HG03571 (cell line): Measurements from ENCODE around the gene ENTHD1.
"Not testable (repeated sequence)": the region's sequence is repeated elsewhere in the genome, so short reads cannot be mapped to it uniquely, and the experiment has no call there.

Source experiments
- ATAC-seq: cut with Tn5 transposase; IDR thresholded peaks from one replicate; pipeline ENCODE4 v1.9.1; 2021; ENCODE audit not compliant: unreplicated experiment

Gene ENTHD1

DNA sequence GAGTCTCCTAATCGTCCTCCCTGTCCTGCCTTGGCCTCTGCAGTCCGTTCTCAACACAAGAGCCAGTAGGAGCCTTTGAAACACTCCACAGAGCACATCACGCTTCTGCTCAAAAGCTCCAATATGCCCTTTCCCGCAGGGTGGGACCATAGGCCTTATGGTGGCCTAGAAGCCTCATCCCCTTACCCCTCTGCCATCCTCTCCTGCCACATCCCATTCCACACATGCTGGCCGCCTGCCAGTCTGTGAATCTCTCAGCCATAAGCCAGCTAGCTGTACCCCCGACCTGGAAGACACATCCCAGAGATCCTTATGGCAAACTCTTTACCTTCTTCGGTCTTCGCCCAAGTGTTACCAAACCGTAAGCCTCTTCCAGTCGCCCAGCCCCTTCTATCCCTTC is 157.8 kb downstream of the ENTHD1 start:
- no peak for ATAC-seq

DNA sequence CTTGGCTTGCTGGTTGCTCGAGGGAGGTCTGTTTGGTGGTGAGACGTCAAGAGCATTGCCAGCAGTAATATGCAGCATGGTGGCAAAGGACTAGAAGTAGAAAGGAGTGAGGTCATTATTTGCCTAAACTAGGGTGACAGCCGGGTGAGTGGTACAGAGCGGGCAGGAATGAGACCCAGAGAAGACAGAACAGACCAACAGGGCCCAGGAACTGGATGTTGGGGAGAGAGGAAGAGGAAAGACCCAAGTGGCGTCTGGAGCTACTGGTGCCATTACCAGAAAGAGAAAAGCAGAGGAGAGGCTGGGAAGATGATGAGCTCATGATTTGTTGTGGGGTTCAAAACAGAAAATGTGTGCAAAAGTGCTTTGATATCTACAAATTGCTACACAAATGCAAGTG is 158.7 kb downstream of the ENTHD1 start:
- ATAC-seq, result no peak

DNA sequence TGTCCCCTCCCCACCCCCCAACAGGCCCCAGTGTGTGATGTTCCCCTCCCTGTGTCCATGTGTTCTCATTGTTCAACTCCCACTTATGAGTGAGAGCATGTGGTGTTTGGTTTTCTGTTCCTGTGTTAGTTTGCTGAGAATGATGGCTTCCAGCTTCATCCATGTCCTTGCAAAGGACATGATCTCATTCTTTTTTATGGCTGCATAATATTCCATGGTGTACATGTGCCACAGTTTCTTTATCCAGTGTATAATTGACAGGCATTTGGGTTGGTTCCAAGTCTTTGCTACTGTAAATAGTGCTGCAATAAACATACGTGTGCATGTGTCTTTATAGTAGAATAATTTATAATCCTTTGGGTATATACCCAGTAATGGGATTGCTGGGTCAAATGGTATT is 159.5 kb downstream of the ENTHD1 start:
- ATAC-seq, result not testable (repeated sequence)

DNA sequence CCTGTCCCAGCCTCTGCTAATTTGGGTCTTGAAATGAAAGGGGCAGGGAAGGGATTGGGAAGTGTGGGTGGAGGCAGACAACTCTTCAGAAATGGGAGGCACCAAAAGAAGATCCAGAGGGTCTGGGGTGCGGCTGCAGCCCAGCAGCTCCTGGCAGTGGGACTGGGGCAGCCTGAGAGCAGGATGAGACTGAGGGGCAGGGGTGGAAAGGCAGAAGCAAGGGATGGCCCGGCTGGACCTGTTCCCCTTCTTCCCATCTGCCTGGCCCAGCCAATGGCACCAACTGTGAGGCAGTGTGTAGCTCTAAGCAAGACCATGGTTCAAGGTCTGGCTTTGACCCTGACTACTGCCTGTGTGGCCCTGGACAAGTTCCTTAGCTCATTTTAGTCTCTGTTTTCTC is 160.4 kb downstream of the ENTHD1 start:
- ATAC-seq, result no peak

DNA sequence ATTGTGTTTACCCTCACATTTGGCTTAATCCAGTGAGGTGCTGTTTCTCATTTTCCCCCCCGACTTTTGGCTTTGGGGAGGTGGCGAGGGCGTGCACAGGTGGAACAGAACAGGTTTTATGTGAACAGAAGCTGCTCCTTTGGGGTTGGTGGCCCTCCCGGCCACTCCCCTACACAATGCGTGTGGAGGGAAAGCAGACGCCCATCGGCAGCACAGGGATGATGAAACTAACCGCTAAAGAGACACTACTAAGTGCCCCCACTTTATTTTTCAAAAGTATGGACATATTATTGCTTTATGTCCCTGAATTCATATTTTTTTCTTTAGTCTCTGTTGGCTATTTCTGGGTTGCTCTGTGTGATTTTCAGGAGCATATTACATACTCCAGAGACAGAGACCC is 160.9 kb downstream of the ENTHD1 start:
- no peak for ATAC-seq

DNA sequence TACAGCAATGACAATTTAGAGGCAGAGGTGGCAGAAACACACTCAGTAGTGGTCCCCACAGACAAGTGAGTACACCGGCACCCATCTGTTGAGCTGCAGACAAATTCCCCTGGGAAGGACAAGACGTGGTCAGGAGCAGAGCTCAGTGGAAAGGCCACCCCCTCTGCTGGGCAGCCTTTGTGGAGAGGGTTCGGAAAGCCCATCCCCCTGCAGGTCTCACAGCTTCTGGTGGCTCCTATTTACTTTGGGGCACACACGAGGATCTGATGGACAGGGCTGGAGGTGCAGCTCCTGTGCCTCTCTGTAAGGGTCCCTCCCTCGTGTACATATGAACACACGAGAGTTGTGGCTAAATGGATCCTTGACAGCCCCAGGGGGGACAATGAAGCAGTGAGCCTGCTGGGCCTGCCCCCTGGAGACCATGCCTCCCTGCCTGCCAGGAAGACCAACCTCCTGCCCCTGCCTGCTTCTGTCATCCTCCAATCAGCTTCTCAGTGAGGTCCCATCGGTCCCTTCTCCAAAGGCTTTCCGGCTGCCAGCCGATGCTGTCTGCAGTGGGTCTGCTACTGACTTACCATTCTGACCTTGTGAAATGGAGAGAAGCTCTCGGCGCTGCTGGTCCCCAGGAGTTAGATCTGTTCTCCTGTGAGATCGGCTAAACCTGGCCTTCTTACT is 161.5 kb downstream of the ENTHD1 start:
- no peak for ATAC-seq

DNA sequence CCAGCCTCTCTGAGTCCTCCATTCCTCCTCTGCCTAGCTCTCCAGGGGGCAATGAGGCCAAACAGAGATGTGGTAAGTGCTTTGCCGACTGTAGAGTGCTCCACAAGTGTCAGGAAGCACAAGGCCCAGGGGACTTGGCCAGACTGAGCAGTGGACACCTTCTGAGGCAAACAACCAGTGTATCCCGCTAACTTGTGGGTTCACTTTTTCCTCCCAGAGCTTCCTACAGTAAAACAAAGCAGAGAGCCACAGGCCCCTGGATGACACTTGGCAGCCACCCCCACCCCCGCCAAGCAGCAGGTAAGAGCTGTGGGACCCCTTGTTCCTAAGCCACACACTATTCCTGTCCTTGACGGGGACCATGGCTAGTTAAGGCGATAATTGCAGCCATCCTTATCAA is 162.1 kb downstream of the ENTHD1 start:
- no peak for ATAC-seq

DNA sequence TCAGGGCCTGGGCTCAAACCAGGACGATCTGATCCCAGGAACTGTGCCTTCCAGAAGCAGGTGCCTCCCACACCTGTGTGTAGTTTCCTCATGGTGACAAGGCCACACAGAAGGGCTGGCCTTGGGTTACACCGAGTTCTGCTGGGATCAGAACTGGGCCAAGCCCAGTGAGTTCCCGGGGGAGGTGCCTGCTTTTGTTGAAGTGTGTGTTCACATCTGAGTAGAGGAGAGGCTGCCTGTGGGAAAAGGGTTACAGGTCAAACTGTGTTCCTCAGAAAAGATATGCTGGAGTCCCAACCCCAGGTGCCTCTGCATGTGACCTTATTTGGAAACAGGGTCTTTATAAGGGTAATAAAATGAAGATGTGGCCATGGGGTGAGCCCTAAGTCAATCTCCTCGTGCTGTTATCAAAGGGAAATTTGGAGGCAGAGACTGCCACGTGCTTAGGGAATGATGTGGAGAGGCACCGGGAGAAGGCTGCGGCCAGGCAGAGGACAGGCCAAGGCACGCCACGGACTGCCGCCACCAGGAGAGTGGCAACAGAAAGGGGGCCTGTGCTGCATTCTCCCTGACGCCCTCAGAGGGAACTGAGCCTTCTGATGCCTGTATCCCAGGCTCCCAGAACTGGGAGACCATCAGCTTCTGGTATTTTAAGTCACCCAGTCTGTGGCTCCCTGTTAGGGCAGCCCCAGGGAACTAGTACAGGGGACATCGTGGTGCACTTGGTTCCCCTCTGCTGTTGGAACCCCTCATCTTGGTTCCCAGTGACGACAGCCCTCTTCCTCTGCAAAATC is 164.2 kb downstream of the ENTHD1 start:
- ATAC-seq, result no peak

DNA sequence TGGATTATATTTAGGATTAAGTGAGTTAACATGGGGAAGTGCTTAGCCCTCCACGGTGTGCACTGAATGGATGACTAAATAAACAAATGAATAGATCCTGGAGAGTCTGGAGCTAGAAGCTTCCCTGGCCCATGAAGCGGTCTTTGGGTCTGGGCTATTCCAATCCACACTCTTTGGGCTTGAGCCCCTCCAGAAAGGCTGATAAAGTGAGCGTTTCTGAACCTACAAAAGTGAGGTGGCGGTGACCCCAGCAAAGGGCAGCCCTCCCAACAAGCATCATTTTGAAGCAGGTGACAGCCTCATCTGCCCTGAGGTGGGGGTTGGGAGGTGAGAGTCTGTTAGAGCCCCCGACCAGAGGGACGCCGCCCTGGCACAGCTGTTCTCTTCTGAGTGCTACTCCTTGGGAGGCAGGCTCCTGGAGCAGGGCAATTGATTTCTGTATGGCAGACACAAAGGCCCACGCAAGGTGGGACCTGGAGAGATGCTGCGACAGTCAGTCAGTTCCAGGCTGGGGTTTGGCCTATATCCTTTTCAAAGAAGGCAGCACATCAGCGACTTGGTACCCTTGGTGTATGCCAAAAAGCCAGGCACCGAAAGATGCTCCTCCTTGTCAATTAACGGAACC is 165.2 kb downstream of the ENTHD1 start:
- no peak for ATAC-seq

DNA sequence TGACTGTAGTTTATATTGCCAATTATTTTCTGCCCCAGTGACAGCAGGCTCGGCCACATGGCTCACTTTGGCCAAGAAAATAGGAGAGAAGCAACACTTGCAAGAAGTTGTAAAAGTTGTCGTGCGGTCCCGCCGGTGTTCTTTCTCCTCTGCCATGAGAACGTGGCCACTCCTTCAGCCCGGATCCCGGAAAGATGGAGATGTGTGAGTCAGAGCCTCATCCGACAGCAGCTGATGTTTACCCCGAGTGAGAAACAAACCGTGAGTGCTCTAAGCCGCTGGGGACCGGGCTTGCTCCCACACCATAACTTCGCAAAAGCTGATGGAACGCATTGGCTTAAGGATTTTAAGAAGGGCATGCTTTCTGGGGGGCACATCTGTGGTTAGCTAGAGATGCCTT is 166.0 kb downstream of the ENTHD1 start:
- ATAC-seq, result no peak

DNA sequence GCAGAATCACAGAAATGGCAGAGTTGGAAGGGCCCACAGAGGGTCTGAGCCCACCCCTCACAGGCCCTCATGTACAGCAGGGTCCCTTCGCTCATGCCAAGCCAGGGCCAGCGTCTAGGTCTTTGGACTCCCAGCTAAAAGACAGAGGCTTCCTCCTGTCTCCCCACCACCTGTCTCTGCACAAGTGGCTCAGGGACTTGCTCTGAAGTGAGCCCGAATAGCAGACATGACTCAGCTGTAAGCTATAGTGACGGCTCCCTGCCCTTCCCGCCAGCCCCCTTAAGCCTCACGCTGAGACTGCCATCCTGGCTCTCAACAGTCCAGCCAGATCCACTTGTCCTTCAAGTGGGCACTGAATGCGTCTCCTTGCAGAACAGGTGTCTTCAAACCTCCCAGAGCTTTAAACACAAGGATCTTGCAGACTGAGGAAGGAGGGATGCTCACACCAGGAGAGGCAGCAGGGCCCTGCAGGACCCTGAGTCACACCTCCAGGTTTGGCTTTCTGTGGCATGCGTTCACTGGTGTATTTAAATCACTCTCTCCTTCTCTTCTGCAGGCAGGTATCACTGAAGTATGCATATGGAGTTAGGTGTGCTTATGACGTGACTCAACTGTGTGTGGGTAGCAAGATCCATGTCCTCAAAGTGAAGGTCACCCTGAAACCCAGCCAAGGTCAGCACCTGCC is 168.1 kb downstream of the ENTHD1 start:
- no peak for ATAC-seq

DNA sequence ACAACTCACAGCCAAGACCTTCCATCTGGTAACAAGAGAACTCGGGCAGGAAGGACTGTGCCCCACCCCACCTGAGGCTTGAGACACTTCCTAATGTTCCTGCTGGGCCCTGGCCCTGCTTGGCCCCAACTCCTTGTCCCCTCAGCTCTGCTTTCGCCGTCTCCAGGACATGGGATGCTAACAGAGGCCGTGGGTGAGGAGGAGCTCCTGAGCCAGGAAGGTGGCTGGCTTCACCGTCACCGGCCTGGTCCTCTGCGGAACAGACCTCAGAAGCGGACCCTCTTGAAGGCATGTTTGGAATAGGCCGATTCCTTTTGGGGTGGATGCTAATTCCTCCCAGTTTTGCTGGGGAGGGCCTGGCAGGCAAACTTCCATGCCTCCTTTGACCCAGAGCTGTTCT is 168.7 kb downstream of the ENTHD1 start:
- ATAC-seq, result no peak

DNA sequence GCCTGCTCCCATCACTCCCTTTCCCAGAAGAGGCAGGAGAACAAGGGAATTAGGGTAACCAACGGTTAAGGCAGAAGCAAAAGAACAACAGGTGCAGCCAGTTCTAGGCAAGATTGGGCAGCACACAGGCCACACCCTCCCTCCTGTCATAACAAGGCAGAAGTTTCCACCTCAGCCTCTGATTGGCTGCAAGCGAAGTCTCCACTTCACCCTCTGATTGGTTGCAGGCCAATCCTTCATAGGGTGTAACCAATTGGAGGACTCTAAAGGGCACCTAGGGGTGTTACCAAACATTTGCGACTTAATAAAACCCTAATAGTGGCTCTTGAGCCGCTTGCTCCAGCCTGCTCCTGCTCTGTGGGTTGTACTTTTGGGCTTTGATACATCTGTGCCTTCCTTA is 169.2 kb downstream of the ENTHD1 start:
- ATAC-seq, result no peak

DNA sequence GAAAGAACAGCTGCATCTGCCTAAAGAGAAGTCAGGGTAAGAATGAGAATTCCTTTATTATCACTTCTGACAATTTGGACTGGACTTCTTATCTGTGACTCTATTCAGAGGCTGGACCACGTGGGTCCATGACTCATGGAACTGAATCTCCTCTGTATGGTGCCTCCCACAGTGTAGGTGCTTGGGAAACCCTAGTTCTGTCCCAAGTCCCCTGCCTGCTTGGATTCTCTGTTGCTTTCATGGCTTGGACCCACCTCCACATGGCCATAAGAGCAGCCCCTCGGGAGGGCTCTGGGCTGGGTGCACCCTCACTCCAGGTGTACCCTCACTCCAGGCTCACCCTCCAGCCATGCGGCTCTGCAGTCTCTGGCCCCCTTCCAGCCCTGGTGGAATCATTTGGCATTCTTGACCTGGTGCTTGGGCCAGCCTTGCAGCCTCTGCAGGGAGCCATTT is 169.6 kb downstream of the ENTHD1 start:
- no peak for ATAC-seq

DNA sequence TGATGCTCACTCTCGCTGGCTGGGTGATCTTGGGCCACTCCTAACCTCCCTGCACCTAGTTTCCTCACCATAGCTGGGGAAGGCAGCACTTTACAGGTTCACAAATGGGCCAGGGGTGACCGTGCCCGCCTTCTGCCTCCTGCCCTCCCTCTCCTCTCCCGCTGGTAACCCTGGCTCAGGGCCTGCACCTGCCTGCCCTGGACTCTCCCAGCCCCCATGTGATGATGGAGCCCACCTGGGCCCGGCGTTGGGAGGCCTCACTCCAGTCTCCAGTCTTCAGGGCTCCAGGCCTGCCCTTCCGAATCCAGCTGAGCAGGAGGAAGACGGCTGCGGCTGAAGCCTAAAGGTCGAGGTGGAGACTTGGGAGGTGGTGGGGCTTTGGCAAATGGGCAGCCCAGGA is 170.1 kb downstream of the ENTHD1 start:
- no peak for ATAC-seq

DNA sequence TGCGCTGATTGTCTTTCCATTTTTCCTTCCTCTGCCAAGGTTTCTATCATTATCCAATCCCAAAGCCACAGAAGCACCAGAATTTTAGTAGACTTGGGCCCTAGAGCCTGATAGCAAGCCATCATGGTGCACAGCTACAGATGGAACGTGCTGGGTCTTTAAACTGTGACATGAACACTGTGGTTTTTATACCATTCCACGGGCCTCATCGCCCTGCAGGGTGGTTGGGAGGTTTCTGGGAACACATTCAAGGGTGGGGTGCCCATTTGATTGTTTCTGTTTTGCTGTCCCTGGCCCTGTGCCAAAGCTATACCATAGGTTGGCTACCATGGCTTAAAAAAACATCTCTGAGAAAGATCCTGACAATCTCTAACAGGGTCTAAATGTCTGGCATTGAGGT is 171.1 kb downstream of the ENTHD1 start:
- ATAC-seq, result no peak

DNA sequence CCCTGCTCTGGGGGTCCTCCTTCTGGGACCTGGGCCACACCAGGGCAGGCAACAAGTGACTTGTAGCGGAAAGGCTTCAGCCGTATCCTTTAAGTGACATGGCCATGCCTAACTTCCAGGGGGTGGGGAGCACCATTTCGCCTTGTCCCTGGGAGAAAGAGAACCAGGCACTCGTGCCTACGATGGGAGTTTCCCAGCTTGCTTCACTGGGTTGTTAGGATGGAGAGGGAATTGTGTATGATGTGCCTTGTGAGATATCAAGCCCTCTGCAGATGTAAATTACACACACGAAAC is 171.6 kb downstream of the ENTHD1 start:
- no peak for ATAC-seq

DNA sequence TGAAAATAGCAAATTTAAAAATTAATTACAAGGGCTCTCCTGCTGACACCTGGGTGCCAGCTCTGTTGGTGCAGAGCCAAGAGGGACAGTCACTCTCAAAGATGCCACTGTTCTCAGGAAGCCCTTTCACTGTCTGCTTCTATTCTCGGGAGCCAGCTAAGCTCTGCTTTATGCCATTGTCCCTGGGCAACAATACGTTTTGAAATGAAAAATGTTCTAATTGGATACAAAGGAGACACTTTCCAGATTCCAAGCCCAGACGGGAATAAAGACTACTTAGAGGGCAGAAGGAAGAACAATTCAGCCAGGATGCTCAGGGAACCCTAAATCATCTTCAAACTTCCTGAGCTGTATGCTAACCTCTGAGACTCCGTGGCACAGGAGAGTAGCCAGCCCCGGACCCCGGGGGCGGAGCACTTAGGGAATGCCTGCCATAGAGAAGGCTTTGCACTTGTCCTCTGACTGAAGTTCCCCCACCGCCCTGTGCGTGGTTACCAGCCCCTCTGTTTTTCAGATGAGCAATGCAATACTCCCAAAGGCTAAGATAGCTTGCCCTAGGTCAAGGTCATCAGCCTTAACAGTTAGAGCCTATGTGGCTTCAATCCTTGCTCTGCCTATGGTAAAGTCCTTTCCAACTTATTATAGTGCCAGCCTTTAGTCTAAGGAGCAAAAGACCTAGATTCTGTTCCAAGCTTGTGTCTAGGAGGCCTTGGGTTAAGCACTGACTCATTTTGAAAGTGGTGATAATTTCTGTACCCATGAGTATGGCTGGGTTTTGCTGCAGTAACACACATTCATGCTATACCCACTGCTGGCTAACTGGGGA is 172.1 kb downstream of the ENTHD1 start:
- ATAC-seq, result no peak

DNA sequence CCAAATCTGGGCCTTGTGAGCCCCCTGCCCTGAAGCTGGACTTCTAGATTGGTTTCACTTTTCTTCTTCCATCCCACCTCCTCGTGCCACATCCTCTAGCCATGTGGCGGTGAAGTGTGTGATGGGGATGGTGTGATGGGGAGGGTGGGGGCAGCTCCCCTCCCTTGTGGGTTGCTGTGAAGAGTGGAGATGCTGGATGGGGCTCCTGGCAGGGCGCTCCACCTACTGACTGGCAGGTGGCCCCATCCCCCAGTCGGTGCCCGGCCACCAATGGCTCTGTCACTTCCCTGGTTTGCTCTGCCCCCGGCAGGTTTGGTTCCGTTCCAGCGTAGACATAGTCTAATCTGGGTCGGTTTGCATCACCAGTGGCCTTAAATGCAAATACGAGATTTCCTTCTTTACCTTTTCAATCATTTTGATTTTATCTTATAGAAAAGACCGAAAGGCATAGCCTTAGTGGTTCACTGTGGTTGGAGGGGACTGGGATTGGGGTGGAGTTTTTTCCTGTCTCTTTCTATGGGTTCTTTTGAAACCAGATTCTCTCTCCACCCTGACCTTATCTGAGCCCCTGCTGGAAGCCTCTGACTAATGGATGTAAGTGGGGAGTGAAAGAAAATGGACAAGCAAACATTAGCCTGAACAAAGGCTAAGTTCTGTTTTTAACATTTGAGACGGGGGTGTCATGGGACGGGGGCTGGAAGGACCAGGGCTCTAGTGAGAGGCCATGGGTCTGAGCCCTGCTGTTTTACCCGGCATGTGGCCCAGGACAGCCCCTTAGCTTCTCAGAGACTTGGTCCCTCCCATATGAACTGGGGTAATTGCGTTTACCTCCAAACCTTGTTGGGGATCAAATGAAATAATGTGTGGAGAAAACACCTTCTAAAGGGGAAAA is 173.8 kb downstream of the ENTHD1 start:
- ATAC-seq, result no peak

DNA sequence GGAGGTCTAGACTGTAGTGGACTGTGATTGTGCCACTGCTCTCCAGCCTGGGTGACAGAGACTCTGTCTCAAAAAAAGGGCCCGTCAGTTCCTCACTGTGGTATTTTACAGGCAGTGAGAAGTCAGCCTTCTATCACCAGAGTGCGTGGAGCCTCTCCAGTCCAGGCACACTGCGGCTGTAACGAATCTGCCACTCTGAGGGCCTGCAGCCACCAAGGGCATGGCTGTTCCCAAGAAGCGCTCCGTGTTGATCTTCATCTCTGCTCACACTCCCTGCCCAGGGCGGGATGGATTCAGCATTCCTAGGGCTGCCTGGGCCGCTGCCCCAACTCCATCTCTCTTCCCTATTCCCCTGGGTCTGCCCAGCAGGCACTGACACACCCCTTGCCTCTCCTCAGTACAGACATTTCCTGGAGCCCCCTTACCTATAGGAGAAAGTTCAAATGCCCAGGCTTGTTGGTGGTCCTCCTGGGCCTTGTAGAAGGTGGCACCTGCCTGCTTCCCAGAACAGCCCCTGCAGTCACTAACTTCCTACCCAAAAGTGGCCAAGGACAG is 174.6 kb downstream of the ENTHD1 start:
- ATAC-seq, result no peak
